HG02571 (cell line): ENCODE data around the gene ADAT2.

Source experiments
- ATAC-seq: cut with Tn5 transposase; IDR thresholded peaks from one replicate; pipeline ENCODE4 v1.9.1; 2021; ENCODE audit warnings: mild to moderate bottlenecking, moderate library complexity; ENCODE audit not compliant: unreplicated experiment

ADAT2 gene

DNA sequence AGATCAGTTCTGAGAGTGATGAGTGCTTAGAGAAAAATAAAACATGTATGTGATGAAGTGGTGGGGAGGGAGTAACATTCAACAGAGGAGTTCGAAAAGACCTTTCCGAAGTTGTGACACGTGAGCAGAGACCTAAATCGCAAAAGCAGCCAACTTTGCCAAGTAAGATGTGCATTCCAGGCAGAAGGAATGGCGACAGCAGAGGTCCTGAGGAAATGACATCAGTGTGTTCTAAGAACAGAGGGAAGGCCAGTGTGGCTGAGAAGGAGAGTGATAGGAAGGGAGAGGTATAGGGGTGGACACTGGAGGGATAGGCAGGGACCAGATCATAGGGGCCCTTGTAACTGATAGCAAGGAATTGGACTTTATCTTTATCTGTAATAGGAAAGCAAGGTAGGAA is 51.3 kb downstream of the ADAT2 start:
- ATAC-seq: no peak

DNA sequence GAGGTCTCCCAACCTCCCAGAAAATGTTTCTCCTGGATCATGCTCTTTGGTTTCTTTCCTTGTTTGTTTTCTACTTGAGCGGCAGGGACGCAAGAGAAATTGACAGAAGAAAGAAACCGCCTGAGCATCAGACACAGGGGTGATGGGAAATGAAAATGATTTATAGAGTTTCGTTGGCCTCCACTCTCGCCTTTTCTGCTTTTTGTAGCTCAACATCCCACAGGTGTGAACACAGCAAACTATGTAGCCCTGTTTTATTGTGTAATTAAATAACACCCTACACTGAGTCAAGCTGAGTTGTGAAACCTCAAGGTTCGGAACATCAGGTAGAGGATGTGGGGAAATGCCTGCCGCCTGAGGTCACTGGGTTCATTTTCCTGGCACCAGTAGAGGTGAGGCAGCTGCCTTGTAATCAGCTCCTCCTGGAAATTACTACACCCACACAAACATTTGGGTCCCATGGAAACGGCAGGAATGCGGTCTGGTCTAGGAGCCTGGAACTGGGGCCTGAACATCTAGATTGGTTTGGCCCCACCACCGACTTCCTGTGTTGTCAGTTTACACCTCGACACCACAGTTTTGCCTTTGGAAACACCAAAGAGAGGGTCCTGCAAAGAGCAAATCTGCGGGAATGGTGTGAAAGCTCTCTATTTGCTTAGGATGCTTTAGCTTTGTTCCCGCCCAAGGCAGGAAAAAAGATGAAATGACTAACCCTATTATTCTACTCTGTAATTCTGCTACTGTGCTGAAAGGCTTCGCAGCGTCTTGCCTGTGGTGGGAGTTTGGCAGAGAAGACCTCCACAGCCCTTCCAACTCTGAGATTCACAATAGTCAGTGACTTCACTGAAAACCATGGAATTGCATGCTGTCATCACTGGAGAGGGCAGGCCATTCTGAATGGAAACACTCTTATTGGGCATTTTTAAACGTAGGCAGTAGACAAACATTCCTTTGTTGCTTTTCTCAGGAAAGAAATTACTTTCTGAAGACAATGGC is 53.0 kb downstream of the ADAT2 start:
- no peak for ATAC-seq

DNA sequence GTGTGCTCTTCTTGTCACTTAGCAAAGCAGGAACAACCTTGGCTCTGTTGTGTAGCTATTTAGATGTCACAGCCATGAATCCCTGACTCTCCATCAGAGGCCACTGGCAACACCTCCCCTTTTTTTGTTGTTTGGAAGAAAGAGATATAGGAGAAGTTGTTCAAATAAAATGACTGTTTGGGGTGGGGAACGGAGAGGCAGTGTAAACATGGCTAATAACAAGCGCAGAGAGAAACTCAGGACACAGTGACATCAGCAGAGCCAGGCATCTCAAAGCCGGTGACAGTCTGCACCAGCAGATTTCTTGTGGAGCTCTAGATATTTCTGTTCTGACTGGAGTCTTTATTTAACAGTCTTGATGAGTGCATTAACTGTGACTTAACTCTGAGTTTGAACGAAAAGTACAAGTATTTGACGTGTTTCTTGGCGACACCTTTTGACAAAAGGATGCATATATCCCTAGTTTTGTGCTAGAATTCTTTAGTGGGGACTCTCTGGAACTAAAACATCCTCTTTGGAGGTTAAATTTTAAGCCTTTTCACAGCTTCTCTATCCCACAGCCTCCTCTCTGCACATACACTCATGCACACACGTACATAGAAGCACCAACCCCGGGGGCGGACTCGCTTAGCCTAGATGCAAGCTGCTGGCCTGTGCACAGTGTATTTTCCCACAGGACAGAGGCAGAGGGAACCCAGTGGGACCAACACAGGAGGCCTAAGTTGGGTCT is 53.8 kb downstream of the ADAT2 start:
- no peak for ATAC-seq

DNA sequence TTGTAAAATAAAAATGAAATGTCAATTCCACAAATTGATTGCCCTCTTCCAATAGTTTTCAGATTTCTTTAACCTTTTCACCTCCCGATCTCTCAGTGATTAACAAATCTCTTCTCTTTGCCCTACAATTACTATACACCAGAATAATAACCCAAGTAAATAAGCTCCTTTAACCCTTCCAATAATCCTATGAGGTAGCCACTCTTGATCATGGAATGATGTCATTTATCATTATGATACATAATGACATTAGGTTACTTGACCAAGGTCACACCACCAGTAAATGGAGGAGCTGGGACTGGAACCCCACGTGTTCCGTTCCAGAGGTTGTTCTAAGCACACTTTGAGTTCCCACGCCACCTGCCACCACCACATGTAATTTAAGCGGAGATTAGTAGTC is 54.8 kb downstream of the ADAT2 start:
- ATAC-seq: no peak

DNA sequence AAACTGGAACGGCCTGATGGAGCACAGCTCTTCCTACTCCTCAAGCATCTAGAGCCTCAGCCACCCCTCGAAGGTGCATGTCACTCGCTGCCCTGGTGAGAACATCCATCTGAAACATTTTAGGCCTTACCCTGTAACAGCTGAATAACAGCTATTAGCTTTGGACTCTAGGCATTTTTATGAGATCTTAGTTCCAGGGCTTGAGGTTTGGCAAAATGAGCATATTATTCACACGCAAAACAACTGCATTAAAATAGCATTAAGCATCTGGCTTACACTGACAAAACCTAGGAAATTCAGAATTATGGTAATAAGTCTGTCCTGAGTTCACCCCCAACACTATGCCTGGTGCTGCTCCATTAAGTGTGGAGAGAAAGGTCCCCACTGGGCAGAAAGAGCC is 56.1 kb downstream of the ADAT2 start:
- ATAC-seq: no peak

DNA sequence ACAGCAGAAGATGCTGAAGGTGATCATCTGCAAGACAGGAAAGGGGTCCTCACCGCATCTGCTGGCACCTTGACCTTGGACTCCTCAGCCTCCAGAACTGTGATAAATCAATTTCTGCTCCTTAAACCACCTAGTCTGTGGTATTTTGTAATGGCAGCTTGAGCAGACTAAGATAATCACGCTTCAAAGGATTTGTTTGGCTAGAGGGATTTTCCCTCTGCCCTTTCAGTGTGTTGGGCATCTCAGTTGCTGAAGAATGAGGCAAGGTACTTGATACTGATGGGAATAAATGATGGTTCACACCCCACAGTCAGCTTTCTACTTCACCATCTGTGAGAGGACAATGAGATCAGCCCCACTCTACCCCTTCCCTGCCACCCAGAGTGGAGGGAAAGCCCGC is 60.2 kb downstream of the ADAT2 start:
- no peak for ATAC-seq

DNA sequence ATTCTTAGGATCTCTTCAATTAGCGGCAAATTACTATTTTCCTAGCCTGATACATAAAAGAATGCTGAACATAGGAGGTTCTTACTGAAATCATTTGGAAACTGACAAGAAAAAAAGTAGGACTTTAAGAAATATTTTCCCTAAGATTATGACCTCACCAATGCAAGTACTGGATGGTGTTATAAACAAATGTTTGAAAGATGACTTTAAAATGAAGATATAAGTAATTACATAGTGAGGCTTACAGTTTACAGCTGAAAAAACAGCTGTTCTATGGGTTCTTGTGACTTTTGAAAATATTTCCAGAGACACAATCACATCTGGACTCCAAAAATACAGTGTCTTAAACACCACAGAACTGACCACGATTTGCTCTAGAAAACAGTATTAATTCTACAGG is 64.9 kb downstream of the ADAT2 start:
- ATAC-seq: no peak

DNA sequence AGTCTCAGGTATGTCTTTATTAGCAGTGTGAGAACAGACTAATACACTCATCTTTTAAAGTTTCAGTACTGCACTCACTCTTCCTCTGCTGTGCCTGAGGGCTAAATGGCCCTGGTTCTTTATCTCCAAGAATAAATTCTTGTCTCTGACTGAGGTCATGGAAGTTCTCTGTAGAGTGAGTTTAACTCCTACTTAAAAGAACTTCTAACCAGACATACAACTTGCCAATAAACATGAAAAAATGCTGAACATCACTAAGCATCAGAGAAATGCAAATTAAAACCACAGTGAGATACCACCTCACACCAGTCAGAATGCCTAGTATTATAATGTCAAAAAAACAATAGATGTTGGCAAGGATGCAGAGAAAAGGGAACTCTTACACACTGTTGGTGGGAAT is 73.6 kb downstream of the ADAT2 start:
- no peak for ATAC-seq

DNA sequence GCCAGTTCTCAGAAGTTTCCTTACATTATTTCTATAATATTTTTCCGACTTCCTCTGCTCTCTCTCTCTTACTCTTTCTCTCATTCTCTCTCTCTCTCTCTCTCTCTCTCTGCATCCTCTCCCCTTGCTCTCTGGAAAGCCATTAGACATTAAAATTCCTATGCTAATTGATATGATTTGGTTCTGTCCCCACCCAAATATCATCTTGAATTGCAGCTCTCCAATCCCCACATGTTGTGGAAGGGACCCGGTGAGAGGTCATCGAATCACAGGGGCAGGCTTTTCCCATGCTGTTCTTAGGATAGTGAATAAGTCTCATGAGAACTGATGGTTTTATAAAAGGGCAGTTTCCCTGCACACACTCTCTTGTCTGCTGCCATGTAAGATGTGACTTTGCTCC is 74.1 kb downstream of the ADAT2 start:
- ATAC-seq: no peak

DNA sequence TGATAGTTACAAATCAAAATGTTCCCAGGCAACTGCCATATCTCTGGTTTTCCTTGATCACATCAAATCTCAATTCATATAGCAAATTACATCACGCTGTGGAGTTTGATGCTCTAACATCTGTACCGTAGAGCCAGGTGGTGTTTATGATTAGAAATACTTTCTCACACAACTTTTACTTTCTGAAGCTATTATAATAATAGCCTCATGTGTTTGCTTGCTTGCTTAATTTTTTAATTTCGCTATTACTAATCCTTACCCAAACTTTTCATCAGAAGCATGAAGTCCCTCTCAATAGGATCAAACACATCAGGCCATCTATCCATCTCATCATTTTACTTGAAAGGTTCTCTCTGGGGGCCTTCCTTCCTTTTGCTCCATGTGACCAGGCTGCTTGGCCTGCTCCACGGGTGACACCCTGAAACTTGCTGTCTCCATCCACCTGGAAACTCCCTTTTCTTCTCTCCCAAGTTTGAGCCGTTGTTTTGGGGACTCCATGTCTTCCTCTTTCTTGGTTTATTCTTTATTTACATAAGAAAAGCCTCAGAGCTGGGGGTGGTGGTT is 75.4 kb downstream of the ADAT2 start:
- ATAC-seq: no peak

DNA sequence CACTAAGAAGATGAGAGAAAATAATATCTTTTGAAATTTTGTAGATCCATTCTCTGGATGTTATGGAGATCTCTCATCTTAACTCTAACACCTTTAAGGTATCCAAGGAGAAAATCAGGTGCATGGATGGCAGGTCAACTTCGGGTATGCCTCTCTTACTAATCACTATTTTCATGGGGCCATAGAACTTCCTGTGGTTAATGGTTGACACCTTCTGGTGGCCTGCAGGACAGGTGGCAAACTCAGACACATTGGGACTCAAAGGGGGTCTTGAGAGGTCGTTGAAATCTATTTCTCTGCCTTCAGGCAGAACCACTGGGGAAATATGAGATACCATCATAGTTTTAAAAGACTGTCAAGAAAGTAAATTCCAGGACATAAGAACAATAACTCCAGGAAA is 76.5 kb downstream of the ADAT2 start:
- ATAC-seq: no peak
